Activated T-helper 2 cell treated with anti-CD3 and anti-CD28 coated beads, Interferon-gamma antibody, Interleukin-2, Interleukin-4, amounts not matched to agents 10 μg/mL and 5 μg/mL and 100 μg/mL, durations not matched to agents 14 hours and 24 hours and 36 hours (primary cell): Measurements from ENCODE around the gene SLC35G6. TPM values are rescaled to one million over a fixed set of nuclear protein-coding genes. Genes with fewer than 3 reads are reported as not detected.

Experiments
- DNase-seq: peaks from one replicate; pipeline ENCODE4 v3.0.0; 2021; ENCODE audit warnings: low spot score
- H3K27ac Mint-ChIP-seq: one replicate; pipeline ENCODE4 v1.8.0; 2021; ENCODE audit warnings: mixed read lengths
- H3K27me3 Mint-ChIP-seq: one replicate; pipeline ENCODE4 v1.8.0; 2021; ENCODE audit warnings: low read depth, mixed read lengths
- H3K36me3 Mint-ChIP-seq: one replicate; pipeline ENCODE4 v1.8.0; 2021; ENCODE audit warnings: low read depth, mixed read lengths
- H3K4me1 Mint-ChIP-seq: one replicate; pipeline ENCODE4 v1.8.0; 2021; ENCODE audit warnings: low read depth, mixed read lengths
- H3K4me3 Mint-ChIP-seq: one replicate; pipeline ENCODE4 v1.8.0; 2021; ENCODE audit warnings: low read depth, mild to moderate bottlenecking, moderate library complexity, mixed read lengths
- H3K9me3 Mint-ChIP-seq: one replicate; pipeline ENCODE4 v1.8.0; 2021; ENCODE audit warnings: mixed read lengths
- intact Hi-C: fragments of 100-400 bp; cut with micrococcal nuclease; formaldehyde crosslinking; loops from one replicate; pipeline ENCODE4 v1.15.1; 2023
- total RNA-seq: library from RNA; stranded (reverse); gene quantifications from 2 replicates; pipeline ENCODE4 v1.2.3, GENCODE V29; 2022

Gene SLC35G6
- total RNA-seq, 1 donor from 2014 or later = not detected

GRCh38 chr17:7486181-7486580 lies 4.9 kb downstream of the SLC35G6 start:
- intact Hi-C loops = loop anchor here (10.0 kb wide), 2 partner anchors 199 to 349 kb away; partner anchors contain the start of genes KDM6B, TP53 and WRAP53
- H3K36me3 Mint-ChIP-seq = peaks cover 50% of the 10 kb centered on the region
- no peaks in the 10 kb centered on the region for H3K9me3 Mint-ChIP-seq
- H3K27ac Mint-ChIP-seq = peak overlapping the region; percentile 1
- H3K27me3 Mint-ChIP-seq = no peaks in the 10 kb centered on the region
- DNase-seq = no peak
- H3K4me1 Mint-ChIP-seq = peaks cover 51% of the 10 kb centered on the region
- H3K4me3 Mint-ChIP-seq = peak overlapping the region; percentile 80

- Mint-ChIP-seq H3K27me3 (no peaks in the 10 kb centered on the region), H3K4me1 (peaks cover 48% of the 10 kb centered on the region), H3K36me3 (peaks cover 75% of the 10 kb centered on the region), H3K27ac (no peak overlapping the region), H3K4me3 (no peak overlapping the region), H3K9me3 (no peaks in the 10 kb centered on the region)
- intact Hi-C loops = no loop called here
- DNase-seq = no peak
Observed at GRCh38 chr17:7490144-7490543, 8.9 kb downstream of the SLC35G6 start.

GRCh38 chr17:7491583-7491982 lies 10.3 kb downstream of the SLC35G6 start:
- intact Hi-C loops = no loop called here
- Mint-ChIP-seq H3K9me3 (no peaks in the 10 kb centered on the region), H3K4me3 (no peak overlapping the region), H3K4me1 (peaks cover 37% of the 10 kb centered on the region), H3K36me3 (peaks cover 78% of the 10 kb centered on the region), H3K27me3 (no peaks in the 10 kb centered on the region), H3K27ac (no peak overlapping the region)
- DNase-seq = no peak

- no peak for DNase-seq
- H3K27me3 Mint-ChIP-seq = no peaks in the 10 kb centered on the region
- peaks cover 85% of the 10 kb centered on the region for H3K36me3 Mint-ChIP-seq
- peaks cover 25% of the 10 kb centered on the region for H3K4me1 Mint-ChIP-seq
- H3K4me3 Mint-ChIP-seq = no peak overlapping the region
- intact Hi-C loops = no loop called here
- no peaks in the 10 kb centered on the region for H3K9me3 Mint-ChIP-seq
- H3K27ac Mint-ChIP-seq = no peak overlapping the region
Observed at GRCh38 chr17:7493941-7494340, 12.7 kb downstream of the SLC35G6 start.

- H3K4me1 Mint-ChIP-seq = peaks cover 13% of the 10 kb centered on the region
- H3K27ac Mint-ChIP-seq = no peak overlapping the region
Observed at GRCh38 chr17:7495906-7496434, 14.7 kb downstream of the SLC35G6 start.

GRCh38 chr17:7496470-7497183 lies 15.4 kb downstream of the SLC35G6 start:
- Mint-ChIP-seq H3K4me3 (no peak overlapping the region), H3K9me3 (no peaks in the 10 kb centered on the region), H3K27ac (no peak overlapping the region), H3K36me3 (peaks cover 84% of the 10 kb centered on the region), H3K4me1 (peaks cover 10% of the 10 kb centered on the region), H3K27me3 (no peaks in the 10 kb centered on the region)
- intact Hi-C loops = no loop called here
- no peak for DNase-seq

More at GRCh38 chr17:7495906-7496434, 14.7 kb downstream of the SLC35G6 start:
- H3K36me3 Mint-ChIP-seq = peaks cover 81% of the 10 kb centered on the region
- no peaks in the 10 kb centered on the region for H3K27me3 Mint-ChIP-seq
- intact Hi-C loops = no loop called here
- H3K4me3 Mint-ChIP-seq = no peak overlapping the region
- no peak for DNase-seq
- no peaks in the 10 kb centered on the region for H3K9me3 Mint-ChIP-seq

- DNase-seq = no peak
- H3K4me1 Mint-ChIP-seq = peaks cover 8% of the 10 kb centered on the region
- H3K9me3 Mint-ChIP-seq = no peaks in the 10 kb centered on the region
- no peak overlapping the region for H3K27ac Mint-ChIP-seq
- no peaks in the 10 kb centered on the region for H3K27me3 Mint-ChIP-seq
- no peak overlapping the region for H3K4me3 Mint-ChIP-seq
- H3K36me3 Mint-ChIP-seq = peaks cover 87% of the 10 kb centered on the region
- intact Hi-C loops = no loop called here
Observed at GRCh38 chr17:7497228-7497627, 16.0 kb downstream of the SLC35G6 start.

GRCh38 chr17:7497636-7498035 lies 16.4 kb downstream of the SLC35G6 start:
- H3K4me1 Mint-ChIP-seq = peaks cover 6% of the 10 kb centered on the region
- no peaks in the 10 kb centered on the region for H3K27me3 Mint-ChIP-seq
- no peak for DNase-seq
- H3K36me3 Mint-ChIP-seq = peaks cover 89% of the 10 kb centered on the region
- no peak overlapping the region for H3K27ac Mint-ChIP-seq
- no peak overlapping the region for H3K4me3 Mint-ChIP-seq
- intact Hi-C loops = no loop called here
- no peaks in the 10 kb centered on the region for H3K9me3 Mint-ChIP-seq

- Mint-ChIP-seq H3K36me3 (peaks cover 89% of the 10 kb centered on the region), H3K4me3 (no peak overlapping the region), H3K27me3 (no peaks in the 10 kb centered on the region), H3K9me3 (no peaks in the 10 kb centered on the region), H3K4me1 (no peaks in the 10 kb centered on the region), H3K27ac (no peak overlapping the region)
- no peak for DNase-seq
- intact Hi-C loops = no loop called here
Observed at GRCh38 chr17:7499161-7499560, 17.9 kb downstream of the SLC35G6 start.

GRCh38 chr17:7501729-7502128 lies 20.5 kb downstream of the SLC35G6 start:
- Mint-ChIP-seq H3K4me3 (no peak overlapping the region), H3K36me3 (peaks cover 86% of the 10 kb centered on the region), H3K9me3 (no peaks in the 10 kb centered on the region), H3K27me3 (no peaks in the 10 kb centered on the region), H3K4me1 (no peaks in the 10 kb centered on the region), H3K27ac (no peak overlapping the region)
- intact Hi-C loops = no loop called here
- no peak for DNase-seq

- no peaks in the 10 kb centered on the region for H3K27me3 Mint-ChIP-seq
- no peak overlapping the region for H3K4me3 Mint-ChIP-seq
- intact Hi-C loops = no loop called here
- H3K36me3 Mint-ChIP-seq = peaks cover 86% of the 10 kb centered on the region
- no peak for DNase-seq
- H3K27ac Mint-ChIP-seq = no peak overlapping the region
- H3K4me1 Mint-ChIP-seq = no peaks in the 10 kb centered on the region
- H3K9me3 Mint-ChIP-seq = no peaks in the 10 kb centered on the region
Observed at GRCh38 chr17:7502171-7502847, 21.1 kb downstream of the SLC35G6 start.

- intact Hi-C loops = no loop called here
- DNase-seq = no peak
Observed at GRCh38 chr17:7502987-7503386, 21.7 kb downstream of the SLC35G6 start.

GRCh38 chr17:7503521-7503920 lies 22.3 kb downstream of the SLC35G6 start:
- Mint-ChIP-seq H3K27ac (no peak overlapping the region), H3K27me3 (no peaks in the 10 kb centered on the region), H3K36me3 (peaks cover 85% of the 10 kb centered on the region), H3K4me3 (no peak overlapping the region), H3K4me1 (no peaks in the 10 kb centered on the region), H3K9me3 (no peaks in the 10 kb centered on the region)
- intact Hi-C loops = no loop called here
- DNase-seq = no peak

More at GRCh38 chr17:7502987-7503386, 21.7 kb downstream of the SLC35G6 start:
- no peaks in the 10 kb centered on the region for H3K9me3 Mint-ChIP-seq
- H3K27ac Mint-ChIP-seq = no peak overlapping the region
- no peak overlapping the region for H3K4me3 Mint-ChIP-seq
- peaks cover 84% of the 10 kb centered on the region for H3K36me3 Mint-ChIP-seq
- no peaks in the 10 kb centered on the region for H3K4me1 Mint-ChIP-seq
- no peaks in the 10 kb centered on the region for H3K27me3 Mint-ChIP-seq
